ENCODE measurements around the gene INS. TPM values are rescaled to one million over a fixed set of nuclear protein-coding genes. Genes with fewer than 3 reads are reported as not detected.
A peak's percentile ranks its signal among the peaks of the same experiment; 100 is the strongest.

INS gene
- total RNA-seq, 1 experiment from 2014 or later = not detected

GRCh38 chr11:2146051-2146450, 15.0 kb downstream of the INS start:
- Histone ChIP-seq H3K27me3 (replicated peaks) (peaks cover 75% of the 10 kb centered on the region), H3K4me1 (replicated peaks) (peaks cover 18% of the 10 kb centered on the region), H3K4me3 (no peak overlapping the region), H3K36me3 (no peaks in the 10 kb centered on the region), H3K9me3 (replicated peaks) (no peaks in the 10 kb centered on the region), H3K27ac (no peak overlapping the region)
- DNase-seq (ENCODE audit: low read depth in 1 of 2, low spot score in 2 of 2) = no peak

- DNase-seq (ENCODE audit: low read depth in 1 of 2, low spot score in 2 of 2) = no peak
- Histone ChIP-seq H3K9me3 (replicated peaks) (peaks cover 3% of the 10 kb centered on the region; the same call in 1 of the 2 replicates), H3K27me3 (replicated peaks) (peaks cover 81% of the 10 kb centered on the region), H3K4me1 (replicated peaks) (peaks cover 21% of the 10 kb centered on the region), H3K27ac (no peak overlapping the region), H3K4me3 (0 out of 2 replicates have a peak overlapping the region, but pooled peaks have one; percentile 16), H3K36me3 (no peaks in the 10 kb centered on the region)
Measured at GRCh38 chr11:2144544-2145248, 16.3 kb downstream of the INS start.

DNA sequence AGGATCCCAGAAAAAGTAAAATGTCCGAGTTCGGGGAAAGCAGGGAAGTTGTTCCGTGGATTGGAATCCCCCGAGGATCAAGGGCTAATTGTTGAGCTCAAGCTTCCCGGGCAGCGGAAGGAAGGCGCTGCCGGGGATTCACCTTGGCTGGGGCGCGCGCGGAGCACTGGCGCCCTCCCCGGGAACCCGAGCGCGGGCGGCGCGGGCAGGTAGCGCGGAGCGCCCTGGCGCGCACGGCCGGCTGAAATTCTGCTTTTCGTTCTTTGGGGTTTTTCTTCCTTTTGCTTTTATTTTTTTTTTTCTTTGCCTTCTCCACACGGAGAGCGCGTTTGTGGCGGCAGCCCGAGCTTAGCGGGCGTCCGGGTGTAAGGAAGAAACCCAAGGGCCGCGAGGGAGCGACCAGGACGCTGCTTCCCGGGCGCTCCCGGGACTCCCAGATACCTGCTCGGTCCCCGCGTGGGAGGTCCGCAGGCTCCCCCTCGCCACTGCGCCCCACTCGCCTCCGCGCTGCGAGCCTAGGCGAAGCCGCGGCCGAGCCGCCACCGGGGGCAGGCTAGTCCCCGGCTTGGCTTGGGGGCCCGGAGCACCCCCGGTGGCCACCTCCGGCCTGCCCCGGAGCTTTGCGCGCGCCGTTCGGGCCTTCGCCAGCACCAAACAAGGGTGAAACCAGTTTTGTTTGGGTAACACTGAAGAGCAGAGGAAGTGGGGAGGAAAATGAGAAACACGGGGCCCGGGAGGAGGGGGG, 17.0 kb downstream of the INS start:
- DNase-seq (ENCODE audit: low read depth in 1 of 2, low spot score in 2 of 2) = peak in 1 of 2 experiments; percentile 47
- peaks cover 77% of the 10 kb centered on the region for H3K27me3 ChIP-seq (replicated peaks)
- no peak overlapping the region for H3K27ac ChIP-seq
- peaks cover 26% of the 10 kb centered on the region for H3K4me1 ChIP-seq (replicated peaks)
- peak overlapping the region; percentile 16; the same call in 1 of the 2 replicates for H3K4me3 ChIP-seq
- peaks cover 3% of the 10 kb centered on the region; the same call in 1 of the 2 replicates for H3K9me3 ChIP-seq (replicated peaks)
- H3K36me3 ChIP-seq = no peaks in the 10 kb centered on the region

DNA sequence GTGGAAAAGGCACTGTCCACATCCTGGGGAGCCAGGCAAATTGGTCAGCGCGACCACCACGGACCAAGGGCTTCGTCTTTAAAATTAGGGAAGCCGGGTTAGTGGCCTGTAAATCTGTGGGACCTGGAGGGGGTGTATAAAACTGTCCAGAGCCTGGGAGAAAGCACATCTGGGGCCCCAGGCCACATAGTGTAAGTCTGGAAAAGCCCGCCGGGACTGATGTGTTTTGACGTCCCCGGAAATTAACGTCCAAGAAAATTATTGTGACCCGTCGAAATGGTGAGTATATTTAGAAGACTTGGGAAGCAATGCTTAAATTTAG, 17.6 kb downstream of the INS start:
- no peak for DNase-seq (ENCODE audit: low read depth in 1 of 2, low spot score in 2 of 2)
- Histone ChIP-seq H3K9me3 (replicated peaks) (peaks cover 3% of the 10 kb centered on the region; the same call in 1 of the 2 replicates), H3K27me3 (replicated peaks) (peaks cover 76% of the 10 kb centered on the region), H3K4me3 (no peak overlapping the region), H3K36me3 (no peaks in the 10 kb centered on the region), H3K4me1 (replicated peaks) (peaks cover 29% of the 10 kb centered on the region), H3K27ac (no peak overlapping the region)

DNA sequence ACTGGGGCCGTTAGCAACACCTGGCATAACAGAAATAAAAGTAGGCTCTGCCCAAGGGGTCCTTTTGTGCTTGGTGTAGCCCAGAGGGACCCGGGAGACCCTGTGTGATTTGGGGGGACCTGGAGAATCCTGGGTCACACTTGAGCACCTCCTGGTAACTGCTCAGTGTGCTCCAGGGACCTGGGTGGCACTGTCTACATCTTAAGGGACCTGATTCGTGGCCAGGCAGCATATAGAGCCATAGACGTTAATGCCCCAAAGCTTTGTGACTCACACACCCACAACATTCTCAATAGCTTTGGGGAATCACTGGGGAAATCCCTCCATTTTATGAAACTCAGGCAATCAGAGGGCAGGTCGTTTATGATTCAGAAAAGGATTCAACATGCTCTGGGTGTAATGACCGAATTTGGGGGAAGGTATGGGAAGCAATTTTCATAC, 18.2 kb downstream of the INS start:
- Histone ChIP-seq H3K9me3 (replicated peaks) (peaks cover 3% of the 10 kb centered on the region; the same call in 1 of the 2 replicates), H3K36me3 (no peaks in the 10 kb centered on the region; the same call in 1 of the 2 replicates)

GRCh38 chr11:2142300-2142759, 18.7 kb downstream of the INS start:
- peaks cover 74% of the 10 kb centered on the region for H3K27me3 ChIP-seq (replicated peaks)
- H3K27ac ChIP-seq = no peak overlapping the region
- no peak for DNase-seq (ENCODE audit: low read depth in 1 of 2, low spot score in 2 of 2)
- H3K4me3 ChIP-seq = no peak overlapping the region
- peaks cover 38% of the 10 kb centered on the region for H3K4me1 ChIP-seq (replicated peaks)
- peaks cover 5% of the 10 kb centered on the region; the same call in 1 of the 2 replicates for H3K9me3 ChIP-seq (replicated peaks)
- no peaks in the 10 kb centered on the region; the same call in 1 of the 2 replicates for H3K36me3 ChIP-seq

More for the DNA sequence above, 18.2 kb downstream of the INS start:
- Histone ChIP-seq H3K4me3 (no peak overlapping the region), H3K27ac (no peak overlapping the region), H3K4me1 (replicated peaks) (peaks cover 33% of the 10 kb centered on the region), H3K27me3 (replicated peaks) (peaks cover 72% of the 10 kb centered on the region)
- DNase-seq (ENCODE audit: low read depth in 1 of 2, low spot score in 2 of 2) = peak in 1 of 2 experiments; percentile 57

DNA sequence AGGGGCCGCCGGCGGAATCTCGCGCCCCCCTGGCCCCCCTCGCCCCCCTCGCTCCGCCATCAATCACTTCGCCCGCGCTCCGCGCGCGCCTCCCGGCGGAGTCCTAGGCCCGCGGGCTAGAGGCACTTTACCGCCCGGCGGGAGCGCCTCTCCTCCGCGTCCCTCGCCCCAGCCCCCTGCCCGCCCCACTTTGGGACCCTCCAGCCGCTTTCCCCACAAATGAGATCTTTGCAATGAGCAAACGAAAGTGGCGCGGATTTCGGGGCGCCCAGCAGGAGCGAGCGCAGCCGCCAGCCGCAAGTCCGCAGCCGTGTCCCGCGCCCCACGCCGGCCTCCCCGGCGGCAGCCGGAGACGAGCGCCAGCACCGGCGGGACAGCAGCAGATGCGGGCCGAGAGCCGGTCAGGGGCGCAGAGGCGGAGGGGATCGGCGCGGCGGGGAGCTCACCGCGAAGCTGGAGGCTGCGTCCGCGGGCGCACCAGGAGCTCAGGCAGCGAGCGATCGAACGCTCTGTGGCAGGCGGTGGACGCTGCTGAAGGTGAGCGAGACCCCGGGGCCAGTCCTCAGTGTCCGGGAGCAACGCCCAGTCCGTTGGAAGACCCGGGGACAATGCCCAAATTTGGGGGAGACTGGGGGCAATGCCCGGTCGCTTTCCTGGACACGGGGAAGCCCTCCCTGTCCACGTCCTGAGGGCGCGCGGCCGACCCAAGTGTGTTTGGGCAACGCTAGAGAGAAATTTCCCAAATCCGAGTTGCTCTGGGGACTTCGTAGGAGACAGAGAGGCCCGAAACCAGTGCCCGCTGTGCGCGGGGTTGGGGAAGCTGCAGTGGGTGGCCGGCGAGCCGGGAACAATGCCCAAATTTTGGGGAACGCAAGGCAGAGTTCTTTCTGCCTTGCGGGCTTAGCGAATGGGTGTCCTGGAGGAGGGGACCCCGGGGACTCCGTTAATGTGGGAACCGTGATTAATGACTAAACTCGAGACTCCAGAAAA, 20.3 kb downstream of the INS start:
- no peak for DNase-seq (ENCODE audit: low read depth in 1 of 2, low spot score in 2 of 2)
- Histone ChIP-seq H3K27ac (no peak overlapping the region), H3K27me3 (replicated peaks) (peaks cover 59% of the 10 kb centered on the region), H3K36me3 (peaks cover 11% of the 10 kb centered on the region), H3K4me3 (no peak overlapping the region), H3K9me3 (replicated peaks) (peaks cover 6% of the 10 kb centered on the region; the same call in 1 of the 2 replicates), H3K4me1 (replicated peaks) (peaks cover 52% of the 10 kb centered on the region)

DNA sequence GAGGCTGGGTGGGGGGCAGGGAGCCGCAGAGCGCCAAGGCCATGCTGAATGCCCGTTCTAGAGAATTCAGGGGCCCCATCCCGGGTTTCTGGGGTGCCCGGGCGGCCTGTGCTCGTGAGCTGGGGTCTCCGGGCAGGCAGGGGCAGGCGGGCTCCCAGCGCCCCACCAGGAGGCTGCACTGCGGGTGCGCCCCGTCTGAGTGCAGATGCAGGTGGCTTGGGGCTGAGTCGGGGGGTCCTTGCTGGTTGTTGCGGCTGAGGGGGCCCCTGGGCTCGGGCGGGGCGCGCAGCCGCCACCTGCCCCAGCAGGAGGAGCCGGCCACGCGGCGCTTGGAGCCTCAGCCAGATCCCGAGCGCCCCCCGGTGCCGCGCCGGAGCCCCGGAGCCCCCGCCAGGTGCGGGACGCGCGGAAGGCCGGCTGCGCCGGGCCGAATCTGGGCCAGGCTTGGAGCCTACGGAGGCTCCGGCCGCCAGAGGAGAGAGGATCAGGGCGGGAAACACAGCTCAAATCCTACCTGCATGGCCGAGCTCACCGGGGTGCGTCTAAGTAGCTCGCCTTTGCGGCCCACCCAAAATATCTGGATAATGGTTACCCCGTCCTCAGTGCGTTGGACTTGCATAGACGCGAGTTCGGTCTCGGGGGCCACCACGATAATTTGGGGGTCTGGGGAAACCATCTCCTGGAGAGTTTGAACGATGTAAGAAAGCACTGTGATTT, 21.2 kb downstream of the INS start:
- peaks cover 6% of the 10 kb centered on the region; the same call in 1 of the 2 replicates for H3K9me3 ChIP-seq (replicated peaks)
- peaks cover 17% of the 10 kb centered on the region for H3K36me3 ChIP-seq
- H3K4me3 ChIP-seq = no peak overlapping the region
- H3K27me3 ChIP-seq (replicated peaks) = peaks cover 50% of the 10 kb centered on the region
- no peak overlapping the region for H3K27ac ChIP-seq
- H3K4me1 ChIP-seq (replicated peaks) = peaks cover 52% of the 10 kb centered on the region
- no peak for DNase-seq (ENCODE audit: low read depth in 1 of 2, low spot score in 2 of 2)

DNA sequence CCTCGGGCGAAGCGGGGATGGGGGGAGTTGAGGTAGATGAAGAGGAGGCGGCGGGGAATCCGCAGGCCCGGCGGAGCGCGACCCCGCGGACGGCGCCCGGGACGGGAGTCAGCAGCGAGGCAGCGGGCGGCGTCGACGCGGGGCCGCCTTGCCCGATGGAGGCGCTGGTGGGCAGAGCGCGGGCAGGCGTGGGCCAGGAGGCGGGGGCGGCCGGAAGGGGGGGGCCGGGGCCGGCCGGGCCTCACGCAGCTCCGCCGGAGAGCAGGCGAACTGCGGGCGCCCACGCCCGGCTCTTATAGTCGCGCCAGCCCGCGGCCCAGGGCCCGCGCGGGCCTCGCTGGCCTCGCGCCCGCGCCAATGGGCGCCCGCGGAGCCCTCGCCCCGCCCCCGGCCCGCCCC, 21.9 kb downstream of the INS start, which contains the start of gene IGF2:
Gene IGF2, minus strand, starts transcription at position 267 of the 399 bp plus-strand sequence. CDS start 3,866 bp downstream, outside the sequence.
- H3K27me3 ChIP-seq (replicated peaks) = peaks cover 43% of the 10 kb centered on the region
- DNase-seq (ENCODE audit: low read depth in 1 of 2, low spot score in 2 of 2) = peak in 1 of 2 experiments; percentile 53
- H3K4me1 ChIP-seq (replicated peaks) = peaks cover 48% of the 10 kb centered on the region
- peak within 1 kb of the TSS; percentile 66 for H3K4me3 ChIP-seq
- H3K36me3 ChIP-seq = peaks cover 22% of the 10 kb centered on the region
- H3K9me3 ChIP-seq (replicated peaks) = peaks cover 6% of the 10 kb centered on the region; the same call in 1 of the 2 replicates
- peak within 1 kb of the TSS; percentile 73 for H3K27ac ChIP-seq

- Histone ChIP-seq H3K9me3 (replicated peaks) (peaks cover 6% of the 10 kb centered on the region; the same call in 1 of the 2 replicates), H3K27me3 (replicated peaks) (peaks cover 41% of the 10 kb centered on the region), H3K4me1 (replicated peaks) (peaks cover 43% of the 10 kb centered on the region), H3K36me3 (peaks cover 27% of the 10 kb centered on the region), H3K4me3 (peak overlapping the region; percentile 66), H3K27ac (peak overlapping the region; percentile 73)
- no peak for DNase-seq (ENCODE audit: low read depth in 1 of 2, low spot score in 2 of 2)
Measured at GRCh38 chr11:2138431-2139122, 22.4 kb downstream of the INS start.

DNA sequence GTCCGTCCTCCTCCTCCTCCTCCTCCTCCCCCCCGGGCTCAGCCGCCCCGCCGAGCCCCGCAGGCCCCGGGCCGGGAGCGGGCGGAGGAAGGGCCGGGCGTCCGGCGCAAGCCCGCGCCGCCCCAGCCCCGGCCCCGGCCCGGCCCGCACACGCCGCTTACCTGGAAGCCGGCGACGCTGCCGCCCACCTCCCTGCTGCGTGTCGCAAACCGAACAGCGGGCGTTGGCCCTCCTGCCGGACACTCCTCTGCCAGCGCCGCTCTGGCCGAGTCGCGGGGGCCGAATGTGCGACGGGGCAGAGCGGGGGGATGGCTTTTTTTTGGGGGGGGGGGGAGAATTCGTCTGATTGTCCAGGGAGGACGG, 23.0 kb downstream of the INS start:
- Histone ChIP-seq H3K4me3 (peak overlapping the region; percentile 66), H3K27ac (peak overlapping the region; percentile 73), H3K9me3 (replicated peaks) (peaks cover 6% of the 10 kb centered on the region; the same call in 1 of the 2 replicates), H3K36me3 (peaks cover 33% of the 10 kb centered on the region), H3K4me1 (replicated peaks) (peaks cover 40% of the 10 kb centered on the region), H3K27me3 (replicated peaks) (peaks cover 43% of the 10 kb centered on the region)
- DNase-seq (ENCODE audit: low read depth in 1 of 2, low spot score in 2 of 2) = no peak
